Neural progenitor cell (in vitro differentiated cells): ENCODE results near the gene ZNF92. TPM values are rescaled to one million over a fixed set of nuclear protein-coding genes. Genes with fewer than 3 reads are reported as not detected.

Experiments
- DNase-seq: peaks from one replicate; pipeline ENCODE4 v3.0.0-alpha.2; 2016; ENCODE audit warnings: low spot score
- H2AFZ ChIP-seq: fragments of 200-600 bp; sonication (generic); replicated peaks from 2 replicates; pipeline ENCODE4 v1.6.1; 2016; ENCODE audit warnings: antibody characterized with exemption
- H3F3A ChIP-seq: fragments of 200-600 bp; sonication (generic); 2 replicates; pipeline ENCODE4 v1.6.1; 2016; ENCODE audit warnings: antibody characterized with exemption, low read depth
- H3K27ac ChIP-seq: fragments of 200-600 bp; sonication (generic); 2 replicates; pipeline ENCODE4 v1.5.1; 2016; ENCODE audit warnings: mild to moderate bottlenecking
- H3K27me3 ChIP-seq: fragments of 200-600 bp; sonication (generic); 2 replicates; pipeline ENCODE4 v1.6.1; 2016; ENCODE audit warnings: mild to moderate bottlenecking, moderate library complexity
- H3K36me3 ChIP-seq: fragments of 200-600 bp; sonication (generic); 2 replicates; pipeline ENCODE4 v1.5.1; 2016
- H3K4me1 ChIP-seq: fragments of 200-600 bp; sonication (generic); 2 replicates; pipeline ENCODE4 v1.6.1; 2016; ENCODE audit warnings: mixed run types
- H3K4me2 ChIP-seq: fragments of 200-600 bp; sonication (generic); 2 replicates; pipeline ENCODE4 v1.6.1; 2016
- H3K4me3 ChIP-seq: fragments of 200-600 bp; sonication (generic); 2 replicates; pipeline ENCODE4 v1.5.1; 2016
- H3K79me2 ChIP-seq: fragments of 200-600 bp; sonication (generic); 2 replicates; pipeline ENCODE4 v1.6.1; 2016; ENCODE audit warnings: low read depth
- H3K9ac ChIP-seq: fragments of 200-600 bp; sonication (generic); 2 replicates; pipeline ENCODE4 v1.6.1; 2016
- H3K9me3 ChIP-seq: fragments of 200-600 bp; sonication (generic); 2 replicates; pipeline ENCODE4 v1.5.1; 2016; ENCODE audit warnings: low read depth
- H4K20me1 ChIP-seq: fragments of 200-600 bp; sonication (generic); 2 replicates; pipeline ENCODE4 v1.6.1; 2016; ENCODE audit warnings: low read depth
- H3K27ac Mint-ChIP-seq: 3 replicates; pipeline ENCODE4 v1.8.0; 2021; ENCODE audit warnings: mixed read lengths
- H3K27me3 Mint-ChIP-seq: 2 replicates; pipeline ENCODE4 v1.8.0; 2022; ENCODE audit warnings: low read depth, mild to moderate bottlenecking, inconsistent platforms, moderate library complexity, mixed read lengths; ENCODE audit not compliant: insufficient read depth
- H3K36me3 Mint-ChIP-seq: 3 replicates; pipeline ENCODE4 v1.8.0; 2021; ENCODE audit warnings: mixed read lengths
- H3K4me1 Mint-ChIP-seq: 3 replicates; pipeline ENCODE4 v1.8.0; 2021; ENCODE audit warnings: mixed read lengths
- H3K4me3 Mint-ChIP-seq: 3 replicates; pipeline ENCODE4 v1.8.0; 2021; ENCODE audit warnings: mild to moderate bottlenecking, moderate library complexity, mixed read lengths
- H3K9me3 Mint-ChIP-seq: 3 replicates; pipeline ENCODE4 v1.8.0; 2020; ENCODE audit warnings: mixed read lengths
- CTCF ChIP-seq: fragments of 200-600 bp; sonication (generic); IDR thresholded peaks from 2 replicates; pipeline ENCODE4 v1.5.1; 2017; ENCODE audit warnings: antibody characterized with exemption, mild to moderate bottlenecking
- EZH2 ChIP-seq: fragments of 200-600 bp; sonication (generic); IDR thresholded peaks from 2 replicates; pipeline ENCODE4 v1.6.1; 2017; ENCODE audit warnings: antibody characterized with exemption, mild to moderate bottlenecking, moderate library complexity
- EZH2phosphoT487 ChIP-seq: fragments of 200-600 bp; sonication (generic); IDR thresholded peaks from 2 replicates; pipeline ENCODE4 v1.6.1; 2017; ENCODE audit warnings: antibody characterized with exemption
- total RNA-seq: library from RNA; depleted of rRNA; stranded (reverse); fragments of >200 nt; gene quantifications from 2 replicates; pipeline ENCODE4 v1.2.3, GENCODE V29; 2015; ENCODE audit warnings: low replicate concordance

Gene ZNF92
- total RNA-seq, 1 donor from 2014 or later: 57.2 TPM

DNA sequence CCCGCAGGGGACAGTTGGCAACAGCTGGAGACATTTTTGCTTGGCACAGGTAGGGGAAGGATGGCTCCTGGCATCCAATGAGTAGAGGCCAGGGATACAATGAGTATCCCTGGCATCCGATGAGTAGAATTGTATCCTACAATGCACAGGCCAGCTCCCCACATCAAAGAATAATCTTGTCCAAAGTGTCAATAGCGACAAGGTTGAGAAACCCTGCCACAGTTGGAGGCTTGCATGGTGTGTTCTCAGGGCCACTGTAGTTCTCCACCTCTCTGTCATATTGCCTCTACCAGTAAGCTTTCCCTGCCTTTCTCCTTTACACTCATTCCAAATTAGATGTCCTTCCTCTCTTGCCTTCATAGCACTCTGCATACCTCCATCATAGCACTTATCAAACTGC is 60.7 kb downstream of the ZNF92 start:
- H3K4me3 ChIP-seq: no peak overlapping the region
- TF ChIP-seq EZH2 (no peak), EZH2phosphoT487 (no peak), CTCF (no peak)
- no peak overlapping the region for H2AFZ ChIP-seq
- no peak overlapping the region for H3K4me3 Mint-ChIP-seq
- H3K27me3 Mint-ChIP-seq: no peaks in the 10 kb centered on the region
- peaks cover 17% of the 10 kb centered on the region for H3F3A ChIP-seq
- peaks cover 1% of the 10 kb centered on the region for H3K9me3 Mint-ChIP-seq
- H3K4me1 Mint-ChIP-seq: no peaks in the 10 kb centered on the region
- H3K9ac ChIP-seq: no peak overlapping the region
- no peaks in the 10 kb centered on the region for H3K36me3 Mint-ChIP-seq
- no peak overlapping the region for H3K4me2 ChIP-seq
- no peaks in the 10 kb centered on the region for H3K27me3 ChIP-seq
- H3K79me2 ChIP-seq: no peaks in the 10 kb centered on the region
- H3K27ac ChIP-seq: no peak overlapping the region
- no peak for DNase-seq
- H3K27ac Mint-ChIP-seq: no peak overlapping the region
- H3K9me3 ChIP-seq: no peaks in the 10 kb centered on the region
- H4K20me1 ChIP-seq: no peaks in the 10 kb centered on the region
- no peaks in the 10 kb centered on the region for H3K4me1 ChIP-seq
- H3K36me3 ChIP-seq: no peaks in the 10 kb centered on the region

DNA sequence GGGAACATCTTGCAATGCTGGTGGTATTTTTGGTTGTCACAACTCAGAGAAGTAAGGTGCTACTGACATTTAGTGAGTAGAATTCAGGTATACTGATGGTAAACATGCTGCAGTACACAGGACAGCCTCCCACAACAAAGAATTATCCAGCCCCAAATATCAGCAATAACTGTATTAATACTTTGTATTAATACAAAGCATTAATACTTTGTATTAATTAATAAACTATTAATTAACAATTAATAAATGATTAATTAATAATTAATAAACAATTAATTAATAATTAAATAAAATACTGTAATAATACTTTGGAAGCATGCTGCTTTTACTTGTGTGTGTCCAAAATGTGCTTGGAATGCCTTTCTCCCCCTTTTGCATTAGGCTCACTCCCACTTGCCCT is 62.5 kb downstream of the ZNF92 start:
- Histone ChIP-seq H3K36me3 (no peaks in the 10 kb centered on the region), H3K4me1 (no peaks in the 10 kb centered on the region), H4K20me1 (no peaks in the 10 kb centered on the region), H3K4me2 (no peak overlapping the region), H3K27me3 (no peaks in the 10 kb centered on the region), H3K79me2 (no peaks in the 10 kb centered on the region), H3K4me3 (no peak overlapping the region), H3F3A (no peaks in the 10 kb centered on the region), H3K27ac (no peak overlapping the region), H3K9me3 (no peaks in the 10 kb centered on the region), H2AFZ (no peak overlapping the region), H3K9ac (no peak overlapping the region)
- Mint-ChIP-seq H3K36me3 (no peaks in the 10 kb centered on the region), H3K4me3 (no peak overlapping the region), H3K27me3 (no peaks in the 10 kb centered on the region), H3K27ac (no peak overlapping the region), H3K4me1 (no peaks in the 10 kb centered on the region), H3K9me3 (no peaks in the 10 kb centered on the region)
- TF ChIP-seq EZH2phosphoT487: no peak
- no peak for TF ChIP-seq CTCF
- TF ChIP-seq EZH2: no peak
- no peak for DNase-seq

DNA sequence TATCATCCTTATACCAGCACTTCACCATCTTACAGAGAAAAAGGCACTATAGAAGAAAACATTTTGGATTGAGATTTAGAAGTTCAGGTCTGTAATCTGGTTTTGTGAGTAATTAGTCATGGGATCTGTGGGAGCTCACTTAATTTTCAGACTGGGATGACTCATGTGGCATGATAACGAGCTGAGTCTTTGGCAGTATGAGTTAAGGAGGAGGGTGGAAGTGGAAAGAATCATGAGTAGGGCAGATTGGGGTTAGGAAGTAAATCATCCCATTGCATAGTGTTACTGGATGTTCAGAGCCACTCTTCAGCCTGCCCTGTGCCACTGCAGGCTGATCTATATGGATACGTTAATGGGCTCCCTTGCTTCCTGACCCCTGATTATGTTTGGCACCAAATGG is 64.9 kb downstream of the ZNF92 start:
- H3K4me2 ChIP-seq: no peak overlapping the region
- no peaks in the 10 kb centered on the region for H3K9me3 ChIP-seq
- Mint-ChIP-seq H3K27me3 (no peaks in the 10 kb centered on the region), H3K9me3 (no peaks in the 10 kb centered on the region), H3K36me3 (no peaks in the 10 kb centered on the region), H3K4me1 (peaks cover 4% of the 10 kb centered on the region), H3K27ac (no peak overlapping the region), H3K4me3 (no peak overlapping the region)
- H3K4me1 ChIP-seq: no peaks in the 10 kb centered on the region
- no peak overlapping the region for H3K4me3 ChIP-seq
- TF ChIP-seq EZH2 (no peak), CTCF (no peak), EZH2phosphoT487 (no peak)
- no peaks in the 10 kb centered on the region for H4K20me1 ChIP-seq
- no peak overlapping the region for H2AFZ ChIP-seq
- H3K27ac ChIP-seq: no peak overlapping the region
- no peaks in the 10 kb centered on the region for H3F3A ChIP-seq
- H3K36me3 ChIP-seq: no peaks in the 10 kb centered on the region
- H3K79me2 ChIP-seq: no peaks in the 10 kb centered on the region
- H3K9ac ChIP-seq: no peak overlapping the region
- no peaks in the 10 kb centered on the region for H3K27me3 ChIP-seq
- no peak for DNase-seq

- TF ChIP-seq EZH2phosphoT487: no peak
- no peak for TF ChIP-seq CTCF
- no peak for TF ChIP-seq EZH2
- Mint-ChIP-seq H3K27me3 (no peaks in the 10 kb centered on the region), H3K4me3 (no peak overlapping the region), H3K27ac (no peak overlapping the region), H3K9me3 (peaks cover under 1% of the 10 kb centered on the region), H3K4me1 (peaks cover 4% of the 10 kb centered on the region), H3K36me3 (no peaks in the 10 kb centered on the region)
- Histone ChIP-seq H3K9ac (no peak overlapping the region), H3K27ac (no peak overlapping the region), H3F3A (no peaks in the 10 kb centered on the region), H3K4me3 (no peak overlapping the region), H3K27me3 (no peaks in the 10 kb centered on the region), H3K9me3 (no peaks in the 10 kb centered on the region), H4K20me1 (no peaks in the 10 kb centered on the region), H3K79me2 (no peaks in the 10 kb centered on the region), H2AFZ (no peak overlapping the region), H3K36me3 (no peaks in the 10 kb centered on the region), H3K4me1 (no peaks in the 10 kb centered on the region), H3K4me2 (no peak overlapping the region)
- DNase-seq: no peak
These were observed 67.4 kb downstream of the ZNF92 start for GRCh38 chr7:65441010-65441409.
